ENCODE data around the gene NEK11.

DNA sequence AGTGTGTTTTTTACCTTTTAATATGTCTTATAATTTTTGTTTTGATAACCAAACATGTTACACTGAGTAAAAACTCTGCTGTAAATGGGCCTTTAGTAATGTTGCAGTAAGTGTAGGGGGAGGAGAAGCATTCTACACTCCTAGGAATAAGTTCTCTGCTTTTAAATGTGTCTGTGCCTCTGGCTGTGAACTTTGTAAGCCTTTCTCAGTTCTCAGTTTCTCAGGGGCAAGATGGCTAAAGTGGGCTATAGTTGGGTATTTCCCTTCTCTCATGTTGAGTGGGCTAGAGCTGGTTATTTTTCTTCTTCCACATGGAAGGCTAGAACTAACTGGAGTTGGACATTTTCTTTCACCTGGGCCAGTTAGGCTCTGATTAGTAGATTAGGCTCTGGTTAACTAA lies 279.6 kb downstream of the NEK11 start:
- TF ChIP-seq POLR2A (IDR thresholded peaks at IDR 0.05) = no peak
- TF ChIP-seq, protein P1, sequence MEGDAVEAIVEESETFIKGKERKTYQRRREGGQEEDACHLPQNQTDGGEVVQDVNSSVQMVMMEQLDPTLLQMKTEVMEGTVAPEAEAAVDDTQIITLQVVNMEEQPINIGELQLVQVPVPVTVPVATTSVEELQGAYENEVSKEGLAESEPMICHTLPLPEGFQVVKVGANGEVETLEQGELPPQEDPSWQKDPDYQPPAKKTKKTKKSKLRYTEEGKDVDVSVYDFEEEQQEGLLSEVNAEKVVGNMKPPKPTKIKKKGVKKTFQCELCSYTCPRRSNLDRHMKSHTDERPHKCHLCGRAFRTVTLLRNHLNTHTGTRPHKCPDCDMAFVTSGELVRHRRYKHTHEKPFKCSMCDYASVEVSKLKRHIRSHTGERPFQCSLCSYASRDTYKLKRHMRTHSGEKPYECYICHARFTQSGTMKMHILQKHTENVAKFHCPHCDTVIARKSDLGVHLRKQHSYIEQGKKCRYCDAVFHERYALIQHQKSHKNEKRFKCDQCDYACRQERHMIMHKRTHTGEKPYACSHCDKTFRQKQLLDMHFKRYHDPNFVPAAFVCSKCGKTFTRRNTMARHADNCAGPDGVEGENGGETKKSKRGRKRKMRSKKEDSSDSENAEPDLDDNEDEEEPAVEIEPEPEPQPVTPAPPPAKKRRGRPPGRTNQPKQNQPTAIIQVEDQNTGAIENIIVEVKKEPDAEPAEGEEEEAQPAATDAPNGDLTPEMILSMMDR (IDR thresholded peaks at IDR 0.05) = no peak
